H9 (cell line): ENCODE data around the gene LRFN2. TPM values are rescaled to one million over a fixed set of nuclear protein-coding genes. Genes with fewer than 3 reads are reported as not detected.

Experiments
- DNase-seq: peaks from one replicate; pipeline ENCODE4 v3.0.0-alpha.2; 2017
- H2AFZ ChIP-seq: one replicate; pipeline ENCODE4 v1.6.1; 2013; ENCODE audit warnings: mild to moderate bottlenecking, low read length, control low read depth, moderate library complexity
- H2AK5ac ChIP-seq: 2 replicates; pipeline ENCODE4 v1.6.1; 2013; ENCODE audit warnings: low read length, control low read depth, mixed read lengths; ENCODE audit not compliant: insufficient read length
- H2BK120ac ChIP-seq: one replicate; pipeline ENCODE4 v1.6.1; 2013; ENCODE audit warnings: low read depth, mild to moderate bottlenecking, low read length, control low read depth, inconsistent platforms; ENCODE audit not compliant: poor library complexity, severe bottlenecking
- H2BK12ac ChIP-seq: 2 replicates; pipeline ENCODE4 v1.6.1; 2013; ENCODE audit warnings: low read length, control low read depth, mixed read lengths, low read depth; ENCODE audit not compliant: insufficient read length
- H2BK15ac ChIP-seq: 2 replicates; pipeline ENCODE4 v1.6.1; 2013; ENCODE audit warnings: low read depth, low read length, control low read depth
- H2BK20ac ChIP-seq: one replicate; pipeline ENCODE4 v1.6.1; 2013; ENCODE audit warnings: low read depth, mild to moderate bottlenecking, low read length, control low read depth, inconsistent platforms; ENCODE audit not compliant: poor library complexity, severe bottlenecking
- H2BK5ac ChIP-seq: 2 replicates; pipeline ENCODE4 v1.6.1; 2013; ENCODE audit warnings: low read length, control low read depth, mixed read lengths; ENCODE audit not compliant: insufficient read length
- H3K14ac ChIP-seq: 2 replicates; pipeline ENCODE4 v1.6.1; 2013; ENCODE audit warnings: low read length, control low read depth; ENCODE audit not compliant: insufficient read depth
- H3K18ac ChIP-seq: 2 replicates; pipeline ENCODE4 v1.6.1; 2013; ENCODE audit warnings: low read depth, mild to moderate bottlenecking, mixed read lengths, low read length, control low read depth; ENCODE audit not compliant: insufficient read length
- H3K23ac ChIP-seq: 2 replicates; pipeline ENCODE4 v1.6.1; 2013; ENCODE audit warnings: low read length, control low read depth, mixed read lengths, low read depth; ENCODE audit not compliant: insufficient read length
- H3K23me2 ChIP-seq: 2 replicates; pipeline ENCODE4 v1.6.1; 2013; ENCODE audit warnings: low read depth, mild to moderate bottlenecking, mixed read lengths, low read length, control low read depth; ENCODE audit not compliant: insufficient read length, poor library complexity, severe bottlenecking
- H3K27ac ChIP-seq: 2 replicates; pipeline ENCODE4 v1.5.1; 2013; ENCODE audit warnings: low read length, control low read depth, mixed read lengths, low read depth; ENCODE audit not compliant: insufficient read length
- H3K27me3 ChIP-seq: 2 replicates; pipeline ENCODE4 v1.6.1; 2013; ENCODE audit warnings: low read length, control low read depth, inconsistent platforms; ENCODE audit not compliant: insufficient read depth
- H3K4ac ChIP-seq: 2 replicates; pipeline ENCODE4 v1.6.1; 2013; ENCODE audit warnings: low read depth, mild to moderate bottlenecking, control low read depth, inconsistent platforms, low read length, moderate library complexity
- H3K4me1 ChIP-seq: 2 replicates; pipeline ENCODE4 v1.6.1; 2013; ENCODE audit warnings: low read length, control low read depth, inconsistent platforms; ENCODE audit not compliant: insufficient read depth
- H3K4me2 ChIP-seq: 2 replicates; pipeline ENCODE4 v1.6.1; 2013; ENCODE audit warnings: low read length, control low read depth, mixed read lengths; ENCODE audit not compliant: insufficient read length, insufficient read depth
- H3K56ac ChIP-seq: 2 replicates; pipeline ENCODE4 v1.6.1; 2013; ENCODE audit warnings: low read depth, mild to moderate bottlenecking, mixed read lengths, low read length, control low read depth; ENCODE audit not compliant: insufficient read length
- H3K79me1 ChIP-seq: 2 replicates; pipeline ENCODE4 v1.6.1; 2013; ENCODE audit warnings: low read depth, mild to moderate bottlenecking, moderate library complexity, low read length, control low read depth, inconsistent platforms; ENCODE audit not compliant: insufficient read depth, poor library complexity, severe bottlenecking
- H3K79me2 ChIP-seq: 2 replicates; pipeline ENCODE4 v1.6.1; 2013; ENCODE audit warnings: low read length, control low read depth, inconsistent platforms; ENCODE audit not compliant: insufficient read depth
- H3K9ac ChIP-seq: 2 replicates; pipeline ENCODE4 v1.6.1; 2013; ENCODE audit warnings: low read length, control low read depth, mixed read lengths; ENCODE audit not compliant: insufficient read length; ENCODE audit errors: extremely low read depth
- H3K9me3 ChIP-seq: one replicate; pipeline ENCODE4 v1.6.1; 2013; ENCODE audit warnings: low read depth, low read length, inconsistent platforms; ENCODE audit not compliant: control insufficient read depth
- H3T11ph ChIP-seq: one replicate; pipeline ENCODE4 v1.6.1; 2013; ENCODE audit warnings: mild to moderate bottlenecking, low read length, control low read depth, inconsistent platforms
- H4K20me1 ChIP-seq: one replicate; pipeline ENCODE4 v1.6.1; 2013; ENCODE audit not compliant: control insufficient read depth, insufficient read length, insufficient read depth
- H4K5ac ChIP-seq: 2 replicates; pipeline ENCODE4 v1.6.1; 2013; ENCODE audit warnings: low read depth, mild to moderate bottlenecking, mixed read lengths, low read length, control low read depth; ENCODE audit not compliant: insufficient read length
- H4K8ac ChIP-seq: replicated peaks from 2 replicates; pipeline ENCODE4 v1.6.1; 2013; ENCODE audit warnings: low read length, control low read depth, mixed read lengths, low read depth; ENCODE audit not compliant: insufficient read length
- H4K91ac ChIP-seq: 2 replicates; pipeline ENCODE4 v1.6.1; 2013; ENCODE audit warnings: low read depth, mild to moderate bottlenecking, moderate library complexity, mixed read lengths, low read length, control low read depth; ENCODE audit not compliant: insufficient read length
- H3K27ac Mint-ChIP-seq, 3 experiments: 2 replicates in 2 of 3; 3 replicates in 1 of 3; pipeline ENCODE4 v1.8.0; 2020 to 2021; ENCODE audit warnings: mixed read lengths in 3 of 3, mild to moderate bottlenecking in 1 of 3, moderate library complexity in 1 of 3
- H3K27me3 Mint-ChIP-seq: 2 replicates; pipeline ENCODE4 v1.8.0; 2021; ENCODE audit warnings: low read depth, mild to moderate bottlenecking, moderate library complexity, mixed read lengths
- H3K36me3 Mint-ChIP-seq, 3 experiments: 2 replicates in 2 of 3; 3 replicates in 1 of 3; pipeline ENCODE4 v1.8.0; 2020 to 2021; ENCODE audit warnings: low read depth in 3 of 3, mixed read lengths in 3 of 3; ENCODE audit not compliant: insufficient read depth in 1 of 3
- H3K4me1 Mint-ChIP-seq, 2 experiments: 2 replicates each; pipeline ENCODE4 v1.8.0; 2020; ENCODE audit warnings: mixed read lengths in 2 of 2
- H3K4me3 Mint-ChIP-seq, 2 experiments: 2 replicates in 1 of 2; 3 replicates in 1 of 2; pipeline ENCODE4 v1.8.0; 2020 to 2021; ENCODE audit warnings: mild to moderate bottlenecking in 2 of 2, mixed read lengths in 2 of 2, moderate library complexity in 1 of 2
- H3K9me3 Mint-ChIP-seq, 2 experiments: 2 replicates in 1 of 2; 3 replicates in 1 of 2; pipeline ENCODE4 v1.8.0; 2020; ENCODE audit warnings: mild to moderate bottlenecking in 2 of 2, mixed read lengths in 2 of 2, moderate library complexity in 1 of 2
- CTCF ChIP-seq: fragments of 200-600 bp; sonication (generic); conservative IDR thresholded peaks from 3 replicates; pipeline ENCODE4 v1.8.0; 2021; ENCODE audit warnings: antibody characterized with exemption, mild to moderate bottlenecking
- WGBS: extraction: QIAGEN DNeasy Blood & Tissue Kit; methylation state at CpG from one replicate; pipeline ENCODE4 v1.1.7; 2013; ENCODE audit warnings: missing lambda C conversion rate, low lambda C conversion rate, mixed read lengths; ENCODE audit not compliant: insufficient read length; ENCODE audit errors: extremely low coverage; 5-methylcytosine and 5-hydroxymethylcytosine counted together
- total RNA-seq: library from RNA; stranded (reverse); gene quantifications from 2 replicates; pipeline ENCODE4 v1.2.1, GENCODE V29; 2021

The LRFN2 gene
- total RNA-seq, 1 experiment from 2014 or later: 0.11 TPM

- no peak overlapping the region for H4K91ac ChIP-seq
- TF ChIP-seq CTCF: no peak
- no peaks in the 10 kb centered on the region for H3K79me2 ChIP-seq
- no peak overlapping the region for H2BK15ac ChIP-seq
- H3K9me3 Mint-ChIP-seq: peaks cover 3 to 6% of the 10 kb centered on the region in 2 experiments; a peak in 3 of 5 replicates
- no peak for DNase-seq
- H3K27ac ChIP-seq: no peak overlapping the region
- H3K23ac ChIP-seq: no peak overlapping the region
- H4K8ac ChIP-seq: no peak overlapping the region
- no peak overlapping the region for H3K14ac ChIP-seq
- H3K27me3 Mint-ChIP-seq: no peaks in the 10 kb centered on the region
- no peaks in the 10 kb centered on the region for H3K23me2 ChIP-seq
- H3K4me1 ChIP-seq: peaks cover 2% of the 10 kb centered on the region; the same call in 1 of the 2 replicates
- no peak overlapping the region for H2BK120ac ChIP-seq
- H3K56ac ChIP-seq: no peak overlapping the region
- H3K79me1 ChIP-seq: no peaks in the 10 kb centered on the region
- no peak overlapping the region for H3T11ph ChIP-seq
- no peak overlapping the region for H2BK12ac ChIP-seq
- no peak overlapping the region for H4K5ac ChIP-seq
- no peaks in the 10 kb centered on the region for H3K27me3 ChIP-seq
- no peak overlapping the region for H2AFZ ChIP-seq
- H3K9ac ChIP-seq: no peak overlapping the region
- no peak overlapping the region for H2AK5ac ChIP-seq
- no peaks in the 10 kb centered on the region for H3K9me3 ChIP-seq
- no peak overlapping the region for H3K4me3 Mint-ChIP-seq
- H3K4ac ChIP-seq: no peak overlapping the region
- no peak overlapping the region; a peak in 1 of 7 replicates for H3K27ac Mint-ChIP-seq
- no peak overlapping the region for H3K4me2 ChIP-seq
- H3K36me3 Mint-ChIP-seq: peaks cover 0 to 8% (median 0%) of the 10 kb centered on the region in 3 experiments; a peak in 4 of 7 replicates
- no peak overlapping the region for H3K18ac ChIP-seq
- no peaks in the 10 kb centered on the region for H4K20me1 ChIP-seq
- H2BK5ac ChIP-seq: no peak overlapping the region
- H2BK20ac ChIP-seq: no peak overlapping the region
- H3K4me1 Mint-ChIP-seq: peaks cover 10% of the 10 kb centered on the region in 2 experiments
- WGBS: no CpG with 5 or more reads among the region's 2 CpGs
Observed at GRCh38 chr6:40369042-40369441, 218.1 kb downstream of the LRFN2 start.
